Measurements from ENCODE around the gene HLCS.

Gene HLCS

GRCh38 chr21:36980280-36981048 lies 14.0 kb upstream of the HLCS start:
- TF ChIP-seq CTCF (IDR thresholded peaks at IDR 0.05; ENCODE audit: extremely low read depth, missing control alignments): no peak
- no peak for DNase-seq (ENCODE audit: low spot score)

GRCh38 chr21:36976882-36977651 lies 10.6 kb upstream of the HLCS start:
- DNase-seq (ENCODE audit: low spot score): peak; percentile 74
- peak; percentile 47 for TF ChIP-seq CTCF (IDR thresholded peaks at IDR 0.05; ENCODE audit: extremely low read depth, missing control alignments)

GRCh38 chr21:36976228-36976861 lies 9.9 kb upstream of the HLCS start:
- no peak for TF ChIP-seq CTCF (IDR thresholded peaks at IDR 0.05; ENCODE audit: extremely low read depth, missing control alignments)

GRCh38 chr21:36974851-36975192 lies 8.4 kb upstream of the HLCS start:
- no peak for DNase-seq (ENCODE audit: low spot score)
- TF ChIP-seq CTCF (IDR thresholded peaks at IDR 0.05; ENCODE audit: extremely low read depth, missing control alignments): no peak

More at GRCh38 chr21:36976228-36976861, 9.9 kb upstream of the HLCS start:
- no peak for DNase-seq (ENCODE audit: low spot score)

- DNase-seq (ENCODE audit: low spot score): no peak
- TF ChIP-seq CTCF (IDR thresholded peaks at IDR 0.05; ENCODE audit: extremely low read depth, missing control alignments): no peak
Observed at GRCh38 chr21:36973986-36974850, 7.7 kb upstream of the HLCS start.

GRCh38 chr21:36968976-36969375 lies 2.5 kb upstream of the HLCS start:
- no peak for DNase-seq (ENCODE audit: low spot score)
- no peak for TF ChIP-seq CTCF (IDR thresholded peaks at IDR 0.05; ENCODE audit: extremely low read depth, missing control alignments)
